ENCODE results near the gene SNX32. TPM values are rescaled to one million over a fixed set of nuclear protein-coding genes. Genes with fewer than 3 reads are reported as not detected.

The SNX32 gene
- total RNA-seq, 1 experiment from 2014 or later = not detected

DNA sequence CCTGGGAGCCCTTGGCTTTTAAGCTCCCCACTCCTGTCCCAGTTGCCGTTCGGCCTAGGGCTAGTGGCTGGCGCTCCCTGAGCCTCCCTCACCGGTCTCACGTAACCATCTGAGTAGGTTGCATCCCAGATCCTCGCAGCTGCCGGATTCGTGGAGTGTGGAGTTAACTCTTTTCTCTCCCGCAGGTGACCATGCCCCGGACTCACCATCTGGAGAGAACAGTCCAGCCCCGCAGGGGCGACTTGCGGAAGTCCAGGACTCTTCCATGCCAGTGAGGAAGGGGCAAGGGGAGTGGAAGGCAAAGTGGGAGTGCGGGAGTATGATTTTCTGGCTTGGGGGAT lies 27.4 kb downstream of the SNX32 start (continued):
- TF ChIP-seq, protein P1, sequence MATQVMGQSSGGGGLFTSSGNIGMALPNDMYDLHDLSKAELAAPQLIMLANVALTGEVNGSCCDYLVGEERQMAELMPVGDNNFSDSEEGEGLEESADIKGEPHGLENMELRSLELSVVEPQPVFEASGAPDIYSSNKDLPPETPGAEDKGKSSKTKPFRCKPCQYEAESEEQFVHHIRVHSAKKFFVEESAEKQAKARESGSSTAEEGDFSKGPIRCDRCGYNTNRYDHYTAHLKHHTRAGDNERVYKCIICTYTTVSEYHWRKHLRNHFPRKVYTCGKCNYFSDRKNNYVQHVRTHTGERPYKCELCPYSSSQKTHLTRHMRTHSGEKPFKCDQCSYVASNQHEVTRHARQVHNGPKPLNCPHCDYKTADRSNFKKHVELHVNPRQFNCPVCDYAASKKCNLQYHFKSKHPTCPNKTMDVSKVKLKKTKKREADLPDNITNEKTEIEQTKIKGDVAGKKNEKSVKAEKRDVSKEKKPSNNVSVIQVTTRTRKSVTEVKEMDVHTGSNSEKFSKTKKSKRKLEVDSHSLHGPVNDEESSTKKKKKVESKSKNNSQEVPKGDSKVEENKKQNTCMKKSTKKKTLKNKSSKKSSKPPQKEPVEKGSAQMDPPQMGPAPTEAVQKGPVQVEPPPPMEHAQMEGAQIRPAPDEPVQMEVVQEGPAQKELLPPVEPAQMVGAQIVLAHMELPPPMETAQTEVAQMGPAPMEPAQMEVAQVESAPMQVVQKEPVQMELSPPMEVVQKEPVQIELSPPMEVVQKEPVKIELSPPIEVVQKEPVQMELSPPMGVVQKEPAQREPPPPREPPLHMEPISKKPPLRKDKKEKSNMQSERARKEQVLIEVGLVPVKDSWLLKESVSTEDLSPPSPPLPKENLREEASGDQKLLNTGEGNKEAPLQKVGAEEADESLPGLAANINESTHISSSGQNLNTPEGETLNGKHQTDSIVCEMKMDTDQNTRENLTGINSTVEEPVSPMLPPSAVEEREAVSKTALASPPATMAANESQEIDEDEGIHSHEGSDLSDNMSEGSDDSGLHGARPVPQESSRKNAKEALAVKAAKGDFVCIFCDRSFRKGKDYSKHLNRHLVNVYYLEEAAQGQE (IDR thresholded peaks at IDR 0.05; ENCODE audit: low read depth) = no peak
- no peak for TF ChIP-seq SRF (IDR thresholded peaks at IDR 0.05; ENCODE audit: low read depth)

DNA sequence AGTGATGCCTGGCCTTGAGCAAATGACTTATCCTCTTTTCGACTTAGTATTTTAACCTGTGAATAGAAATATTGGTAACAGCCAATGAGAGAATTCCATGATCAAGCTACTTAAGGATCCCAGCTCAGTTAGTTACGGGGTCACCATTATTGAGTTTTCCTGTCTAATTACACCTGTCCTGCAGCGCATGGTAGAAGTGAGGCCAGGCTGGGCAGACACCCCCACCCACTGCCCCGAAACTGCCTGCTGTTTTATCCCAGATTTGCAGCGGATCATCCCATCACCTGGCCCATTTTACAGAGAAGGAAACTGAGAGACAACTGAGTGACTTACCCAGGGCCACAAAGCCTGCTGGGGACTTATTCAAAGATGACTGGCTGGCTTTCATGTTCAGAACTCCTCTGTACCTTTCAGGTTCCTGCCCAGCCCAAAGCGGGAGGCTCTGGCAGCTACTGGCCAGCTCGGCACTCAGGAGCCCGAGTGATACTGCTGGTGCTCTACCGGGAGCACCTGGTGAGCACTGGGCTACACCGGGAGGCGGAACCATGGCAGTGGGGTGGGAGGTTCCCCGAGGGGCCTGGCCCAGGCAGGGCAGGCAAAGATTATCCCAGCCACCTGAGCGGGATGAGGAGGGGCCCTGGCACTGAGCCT lies 27.9 kb downstream of the SNX32 start:
- Histone ChIP-seq H3K9ac (ENCODE audit: low read length) (peak overlapping the region; percentile 99), H3K4me3 (replicated peaks in 1 of 2; ENCODE audit: low read depth in 1 of 2, low read length in 2 of 2) (peak overlapping the region; percentile 85 to 100), H3K27me3 (ENCODE audit: insufficient read depth, low read length) (no peaks in the 10 kb centered on the region), H3K36me3 (ENCODE audit: control insufficient read depth in 1 of 2, insufficient read depth in 2 of 2, low read length in 2 of 2) (peaks cover 7 to 19% of the 10 kb centered on the region in 2 experiments; a peak in 3 of 4 replicates), H3K79me2 (ENCODE audit: insufficient read depth, low read length) (peaks cover 35% of the 10 kb centered on the region), H4K20me1 (ENCODE audit: insufficient read depth) (peaks cover 2% of the 10 kb centered on the region; the same call in 1 of the 2 replicates), H3K9me2 (ENCODE audit: insufficient read depth) (no peaks in the 10 kb centered on the region), H3K4me2 (ENCODE audit: low read length) (peak overlapping the region; percentile 77), H3K4me1 (ENCODE audit: control insufficient read depth in 1 of 2, insufficient read depth in 2 of 2, low read length in 2 of 2) (peaks cover 17 to 32% of the 10 kb centered on the region in 2 experiments), H3K9me3 (ENCODE audit: control insufficient read depth in 1 of 2, insufficient read depth in 1 of 2, low read depth in 1 of 2, low read length in 2 of 2) (no peaks in the 10 kb centered on the region), H2AFZ (ENCODE audit: low read depth, low read length, poor library complexity, severe bottlenecking) (no peak overlapping the region), H3K27ac (ENCODE audit: low read depth, low read length) (peak overlapping the region; percentile 97)
- no peak for DNase-seq (ENCODE audit: low read depth, low spot score)
- RAD21 ChIA-PET (ENCODE audit: low non-redundant PET in 1 of 2, low total read pairs in 2 of 2, uncharacterized antibody in 2 of 2, unreplicated experiment in 2 of 2) = no interaction called here
- TF ChIP-seq YY1 (IDR thresholded peaks at IDR 0.05; ENCODE audit: extremely low read depth, insufficient replicate concordance, low read depth, low read length) = no peak
- no peak for TF ChIP-seq EZH2 (IDR thresholded peaks at IDR 0.05)
- TF ChIP-seq ATF3 (IDR thresholded peaks at IDR 0.05) = no peak
- TF ChIP-seq POLR2AphosphoS5 (IDR thresholded peaks at IDR 0.05; ENCODE audit: low read depth, low read length) = no peak
- no peak for ATAC-seq
- TSS peak; percentile 39 for BruUV-seq (replicated peaks)
- POLR2A ChIA-PET = interaction anchor here (0.9 to 5.3 kb wide), 3 partner anchors 9 to 29 kb away, joined by 3 to 84 read pairs (median 36); partner anchors contain the start of genes CCDC85B and FIBP
- intact Hi-C loops (cut with micrococcal nuclease) = no loop called here
- CTCF ChIA-PET = interaction anchor here (0.6 to 4.3 kb wide), 3 partner anchors 23 to 151 kb away, joined by 3 to 82 read pairs (median 34); partner anchors contain the start of genes CCDC85B and FIBP

All from HCT116 (cell line).